ENCODE data around the gene ST6GALNAC3. TPM values are rescaled to one million over a fixed set of nuclear protein-coding genes. Genes with fewer than 3 reads are reported as not detected.

ST6GALNAC3 gene
- total RNA-seq, 1 donor from 2014 or later = 23.6 TPM

GRCh38 chr1:76300556-76300955 is 226.0 kb downstream of the ST6GALNAC3 start:
- no peak overlapping the region for H3K27ac Mint-ChIP-seq
- H3K36me3 ChIP-seq = no peaks in the 10 kb centered on the region
- no peaks in the 10 kb centered on the region for H3F3A ChIP-seq (ENCODE audit: low read depth)
- no peaks in the 10 kb centered on the region for H4K20me1 ChIP-seq (ENCODE audit: low read depth)
- H3K36me3 Mint-ChIP-seq = peaks cover 2% of the 10 kb centered on the region
- no peak overlapping the region for H3K4me2 ChIP-seq
- no peak overlapping the region for H2AFZ ChIP-seq (replicated peaks)
- no peak for DNase-seq (ENCODE audit: low spot score)
- H3K27me3 Mint-ChIP-seq (ENCODE audit: insufficient read depth, low read depth) = no peaks in the 10 kb centered on the region
- no peaks in the 10 kb centered on the region for H3K9me3 ChIP-seq (ENCODE audit: low read depth)
- H3K4me3 ChIP-seq = no peak overlapping the region
- no peaks in the 10 kb centered on the region for H3K27me3 ChIP-seq
- H3K79me2 ChIP-seq (ENCODE audit: low read depth) = no peaks in the 10 kb centered on the region
- H3K9ac ChIP-seq = no peak overlapping the region
- TF ChIP-seq EZH2phosphoT487 (IDR thresholded peaks at IDR 0.05) = no peak
- TF ChIP-seq CTCF (IDR thresholded peaks at IDR 0.05) = no peak
- TF ChIP-seq EZH2 (IDR thresholded peaks at IDR 0.05) = no peak
- H3K9me3 Mint-ChIP-seq = no peaks in the 10 kb centered on the region
- H3K4me1 Mint-ChIP-seq = peaks cover 26% of the 10 kb centered on the region
- no peak overlapping the region for H3K4me3 Mint-ChIP-seq
- peaks cover 24% of the 10 kb centered on the region for H3K4me1 ChIP-seq
- no peak overlapping the region for H3K27ac ChIP-seq

GRCh38 chr1:76302711-76303339 is 228.3 kb downstream of the ST6GALNAC3 start:
- peak; percentile 21 for DNase-seq (ENCODE audit: low spot score)
- H3K27ac ChIP-seq = no peak overlapping the region
- no peak for TF ChIP-seq EZH2phosphoT487 (IDR thresholded peaks at IDR 0.05)
- TF ChIP-seq CTCF (IDR thresholded peaks at IDR 0.05) = no peak
- no peak for TF ChIP-seq EZH2 (IDR thresholded peaks at IDR 0.05)
- no peaks in the 10 kb centered on the region for H3K36me3 ChIP-seq
- Mint-ChIP-seq H3K4me3 (no peak overlapping the region), H3K27me3 (ENCODE audit: insufficient read depth, low read depth) (no peaks in the 10 kb centered on the region), H3K27ac (no peak overlapping the region), H3K9me3 (no peaks in the 10 kb centered on the region), H3K4me1 (peaks cover 24% of the 10 kb centered on the region), H3K36me3 (peaks cover 2% of the 10 kb centered on the region)
- H3K4me3 ChIP-seq = no peak overlapping the region
- no peaks in the 10 kb centered on the region for H4K20me1 ChIP-seq (ENCODE audit: low read depth)
- H3K79me2 ChIP-seq (ENCODE audit: low read depth) = no peaks in the 10 kb centered on the region
- no peak overlapping the region for H3K4me2 ChIP-seq
- peaks cover 24% of the 10 kb centered on the region for H3K4me1 ChIP-seq
- H3K27me3 ChIP-seq = no peaks in the 10 kb centered on the region
- H3K9ac ChIP-seq = no peak overlapping the region
- H2AFZ ChIP-seq (replicated peaks) = no peak overlapping the region
- H3K9me3 ChIP-seq (ENCODE audit: low read depth) = no peaks in the 10 kb centered on the region
- no peaks in the 10 kb centered on the region for H3F3A ChIP-seq (ENCODE audit: low read depth)

- no peaks in the 10 kb centered on the region for H3K36me3 ChIP-seq
- Mint-ChIP-seq H3K4me3 (no peak overlapping the region), H3K27ac (no peak overlapping the region), H3K4me1 (peaks cover 19% of the 10 kb centered on the region), H3K36me3 (peaks cover 2% of the 10 kb centered on the region), H3K27me3 (ENCODE audit: insufficient read depth, low read depth) (no peaks in the 10 kb centered on the region), H3K9me3 (no peaks in the 10 kb centered on the region)
- H3K79me2 ChIP-seq (ENCODE audit: low read depth) = no peaks in the 10 kb centered on the region
- H2AFZ ChIP-seq (replicated peaks) = no peak overlapping the region
- TF ChIP-seq CTCF (IDR thresholded peaks at IDR 0.05) (no peak), EZH2 (IDR thresholded peaks at IDR 0.05) (no peak), EZH2phosphoT487 (IDR thresholded peaks at IDR 0.05) (no peak)
- no peak overlapping the region for H3K4me3 ChIP-seq
- no peak overlapping the region for H3K9ac ChIP-seq
- H3K9me3 ChIP-seq (ENCODE audit: low read depth) = no peaks in the 10 kb centered on the region
- no peak overlapping the region for H3K27ac ChIP-seq
- H3K4me2 ChIP-seq = no peak overlapping the region
- no peaks in the 10 kb centered on the region for H3F3A ChIP-seq (ENCODE audit: low read depth)
- no peaks in the 10 kb centered on the region for H4K20me1 ChIP-seq (ENCODE audit: low read depth)
- no peaks in the 10 kb centered on the region for H3K27me3 ChIP-seq
- peak; percentile 28 for DNase-seq (ENCODE audit: low spot score)
- peaks cover 19% of the 10 kb centered on the region for H3K4me1 ChIP-seq
Measured at GRCh38 chr1:76303340-76303717, 228.8 kb downstream of the ST6GALNAC3 start.
